ENCODE measurements around the gene CALN1. TPM values are rescaled to one million over a fixed set of nuclear protein-coding genes. Genes with fewer than 3 reads are reported as not detected.

The CALN1 gene
- total RNA-seq, 1 experiment from 2014 or later: 0.05 TPM

GRCh38 chr7:72053292-72053691, 358.8 kb downstream of the CALN1 start:
- in situ Hi-C loops (cut with HindIII; ENCODE audit: low pct_unique_long_range_greater_than_20kb, low sequenced_read_pairs): no loop called here
- no peak for ATAC-seq
- no peak for TF ChIP-seq SIN3A (IDR thresholded peaks at IDR 0.05; ENCODE audit: borderline replicate concordance, insufficient read depth, low read depth, low read length)
- no peak for TF ChIP-seq CTCF (IDR thresholded peaks at IDR 0.05)
- no peak for TF ChIP-seq POLR2AphosphoS5 (IDR thresholded peaks at IDR 0.05; ENCODE audit: low read depth, low read length)
- TF ChIP-seq REST (IDR thresholded peaks at IDR 0.05; ENCODE audit: insufficient read depth in 1 of 2, low read depth in 2 of 2, low read length in 1 of 2): no peak
- no peak for TF ChIP-seq TCF7L2 (IDR thresholded peaks at IDR 0.05; ENCODE audit: low read depth, low read length)
- Histone ChIP-seq H3K4me1 (ENCODE audit: control insufficient read depth, insufficient read depth, low read length) (no peaks in the 10 kb centered on the region), H3K27ac (ENCODE audit: low read length) (no peak overlapping the region), H3K36me3 (ENCODE audit: control insufficient read depth, insufficient read depth, low read length) (no peaks in the 10 kb centered on the region), H3K4me3 (ENCODE audit: low read depth in 2 of 2, low read length in 2 of 2) (no peak overlapping the region), H3K27me3 (ENCODE audit: control insufficient read depth, insufficient read depth, low read length) (no peaks in the 10 kb centered on the region), H3K9me3 (ENCODE audit: control insufficient read depth, insufficient read depth, low read depth, low read length) (no peaks in the 10 kb centered on the region)
- DNase-seq (ENCODE audit: low read depth, low spot score): no peak
- ChIA-PET CTCF (no interaction called here), POLR2A (no interaction called here)
- intact Hi-C loops (cut with micrococcal nuclease; ENCODE audit: unreplicated experiment): no loop called here
- no TSS peak for BruUV-seq (replicated peaks)

GRCh38 chr7:72048420-72048819, 363.7 kb downstream of the CALN1 start:
- no peaks in the 10 kb centered on the region for H3K36me3 ChIP-seq (ENCODE audit: control insufficient read depth, insufficient read depth, low read length)
- ATAC-seq: no peak
- no TSS peak for BruUV-seq (replicated peaks)
- H3K27me3 ChIP-seq (ENCODE audit: control insufficient read depth, insufficient read depth, low read length): no peaks in the 10 kb centered on the region
- no peak overlapping the region for H3K4me3 ChIP-seq (ENCODE audit: low read depth in 2 of 2, low read length in 2 of 2)
- DNase-seq (ENCODE audit: low read depth, low spot score): no peak
- no peak for TF ChIP-seq POLR2AphosphoS5 (IDR thresholded peaks at IDR 0.05; ENCODE audit: low read depth, low read length)
- TF ChIP-seq TCF7L2 (IDR thresholded peaks at IDR 0.05; ENCODE audit: low read depth, low read length): no peak
- no peak for TF ChIP-seq CTCF (IDR thresholded peaks at IDR 0.05)
- TF ChIP-seq SIN3A (IDR thresholded peaks at IDR 0.05; ENCODE audit: borderline replicate concordance, insufficient read depth, low read depth, low read length): no peak
- intact Hi-C loops (cut with micrococcal nuclease; ENCODE audit: unreplicated experiment): no loop called here
- in situ Hi-C loops (cut with HindIII; ENCODE audit: low pct_unique_long_range_greater_than_20kb, low sequenced_read_pairs): no loop called here
- CTCF ChIA-PET: no interaction called here
- no peaks in the 10 kb centered on the region for H3K9me3 ChIP-seq (ENCODE audit: control insufficient read depth, insufficient read depth, low read depth, low read length)
- no peak overlapping the region for H3K27ac ChIP-seq (ENCODE audit: low read length)
- POLR2A ChIA-PET: interaction anchor here (0.6 kb wide), 2 partner anchors 172 to 713 kb away, joined by 3 to 4 read pairs; no protein-coding TSS in a partner anchor
- H3K4me1 ChIP-seq (ENCODE audit: control insufficient read depth, insufficient read depth, low read length): no peaks in the 10 kb centered on the region

Measured in Panc1 (cell line).